Measurements from ENCODE around the gene USH2A. TPM values are rescaled to one million over a fixed set of nuclear protein-coding genes. Genes with fewer than 3 reads are reported as not detected.

USH2A gene
- total RNA-seq, 4 donors from 2014 or later, result 0.08 to 0.18 TPM; not detected in 2

GRCh38 chr1:215865060-215865459 lies 558.2 kb downstream of the USH2A start:
- Histone ChIP-seq H3K4me3 (no peak overlapping the region), H3K36me3 (no peaks in the 10 kb centered on the region), H3K27me3 (no peaks in the 10 kb centered on the region), H3K27ac (no peak overlapping the region), H3K4me1 (no peaks in the 10 kb centered on the region), H3K9me3 (no peaks in the 10 kb centered on the region)
- WGBS, result 69% methylated on average over 3 of the region's 3 CpGs
- no peak for DNase-seq (ENCODE audit: low spot score in 2 of 2)
- TF ChIP-seq POLR2A (IDR thresholded peaks at IDR 0.05), result no peak
- no peak for TF ChIP-seq CTCF (IDR thresholded peaks at IDR 0.05)
- no peak for TF ChIP-seq EP300 (IDR thresholded peaks at IDR 0.05)
- TF ChIP-seq POLR2AphosphoS5 (IDR thresholded peaks at IDR 0.05), result no peak

- Histone ChIP-seq H3K36me3 (no peaks in the 10 kb centered on the region), H3K27me3 (no peaks in the 10 kb centered on the region), H3K9me3 (no peaks in the 10 kb centered on the region), H3K4me1 (no peaks in the 10 kb centered on the region), H3K4me3 (no peak overlapping the region), H3K27ac (no peak overlapping the region)
- DNase-seq (ENCODE audit: low spot score in 2 of 2), result no peak
- no peak for TF ChIP-seq POLR2AphosphoS5 (IDR thresholded peaks at IDR 0.05)
- no peak for TF ChIP-seq CTCF (IDR thresholded peaks at IDR 0.05)
- TF ChIP-seq POLR2A (IDR thresholded peaks at IDR 0.05), result no peak
- TF ChIP-seq EP300 (IDR thresholded peaks at IDR 0.05), result no peak
These were observed 559.5 kb downstream of the USH2A start for GRCh38 chr1:215863796-215864195.

- 62% methylated on average over 3 of the region's 3 CpGs for WGBS
- H3K27ac ChIP-seq, result no peak overlapping the region
- H3K4me3 ChIP-seq, result no peak overlapping the region
- H3K36me3 ChIP-seq, result no peaks in the 10 kb centered on the region
- no peaks in the 10 kb centered on the region for H3K9me3 ChIP-seq
- no peak for DNase-seq (ENCODE audit: low spot score in 2 of 2)
- no peak for TF ChIP-seq CTCF (IDR thresholded peaks at IDR 0.05)
- no peak for TF ChIP-seq POLR2AphosphoS5 (IDR thresholded peaks at IDR 0.05)
- no peak for TF ChIP-seq EP300 (IDR thresholded peaks at IDR 0.05)
- TF ChIP-seq POLR2A (IDR thresholded peaks at IDR 0.05), result no peak
- H3K4me1 ChIP-seq, result no peaks in the 10 kb centered on the region
- H3K27me3 ChIP-seq, result no peaks in the 10 kb centered on the region
These were observed 562.4 kb downstream of the USH2A start for GRCh38 chr1:215860833-215861232.

GRCh38 chr1:215857317-215857716 lies 565.9 kb downstream of the USH2A start:
- TF ChIP-seq POLR2AphosphoS5 (IDR thresholded peaks at IDR 0.05) (no peak), CTCF (IDR thresholded peaks at IDR 0.05) (no peak), EP300 (IDR thresholded peaks at IDR 0.05) (no peak)
- no peaks in the 10 kb centered on the region for H3K27me3 ChIP-seq
- peaks cover 4% of the 10 kb centered on the region for H3K9me3 ChIP-seq
- H3K27ac ChIP-seq, result no peak overlapping the region
- H3K36me3 ChIP-seq, result no peaks in the 10 kb centered on the region
- WGBS, result 71% methylated on average over 2 of the region's 2 CpGs
- no peak overlapping the region for H3K4me3 ChIP-seq
- no peaks in the 10 kb centered on the region for H3K4me1 ChIP-seq
- DNase-seq (ENCODE audit: low spot score in 2 of 2), result no peak

GRCh38 chr1:215845234-215845891 lies 577.9 kb downstream of the USH2A start:
- Histone ChIP-seq H3K4me3 (no peak overlapping the region), H3K4me1 (no peaks in the 10 kb centered on the region), H3K9me3 (no peaks in the 10 kb centered on the region), H3K36me3 (no peaks in the 10 kb centered on the region), H3K27me3 (no peaks in the 10 kb centered on the region), H3K27ac (no peak overlapping the region)
- TF ChIP-seq POLR2AphosphoS5 (IDR thresholded peaks at IDR 0.05), result no peak
- TF ChIP-seq CTCF (IDR thresholded peaks at IDR 0.05), result no peak
- no peak for TF ChIP-seq EP300 (IDR thresholded peaks at IDR 0.05)
- no peak for TF ChIP-seq POLR2A (IDR thresholded peaks at IDR 0.05)
- no peak for DNase-seq (ENCODE audit: low spot score in 2 of 2)
- WGBS, result 80% methylated on average over 6 of the region's 6 CpGs
